ENCODE measurements around the gene VPS41. TPM values are rescaled to one million over a fixed set of nuclear protein-coding genes. Genes with fewer than 3 reads are reported as not detected.

Gene VPS41
- polyA plus RNA-seq, 1 of the 3 experiments (the other 2 are of a cell fraction), result 20.4 TPM

DNA sequence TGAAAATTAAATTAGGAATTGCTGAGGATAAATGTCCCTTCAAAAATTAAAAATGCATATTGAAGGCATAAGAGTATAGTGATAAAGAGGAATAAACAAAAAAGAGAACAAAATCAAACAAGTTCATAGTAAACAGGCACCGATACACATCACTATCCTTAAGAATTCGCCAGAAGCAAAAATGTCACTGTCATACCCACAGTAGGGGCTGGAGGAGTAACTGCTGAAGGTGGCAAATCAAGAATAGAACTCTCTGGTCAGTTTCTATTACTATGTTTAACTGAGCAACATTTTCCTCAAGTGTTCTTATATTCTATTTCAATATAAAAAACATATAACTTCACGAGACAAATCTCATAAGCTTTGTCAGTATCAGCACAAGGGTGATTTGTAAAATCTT is 84.0 kb downstream of the VPS41 start:
- H3K27ac ChIP-seq (ENCODE audit: low read depth in 2 of 2, low read length in 1 of 2), result no peak overlapping the region
- H3K4me2 ChIP-seq, result no peak overlapping the region
- 96% methylated on average over 3 of the region's 3 CpGs for WGBS (ENCODE audit: low lambda C conversion rate)
- no peaks in the 10 kb centered on the region for H3F3A ChIP-seq (replicated peaks; ENCODE audit: insufficient read depth)
- no peak overlapping the region for H2AFZ ChIP-seq (ENCODE audit: low read depth)
- peaks cover 0 to 8% of the 10 kb centered on the region in 2 experiments; a peak in 2 of 4 replicates for H3K4me1 ChIP-seq (ENCODE audit: control insufficient read depth in 1 of 2, insufficient read depth in 2 of 2, low read depth in 1 of 2, low read length in 1 of 2)
- H3K4me3 ChIP-seq (ENCODE audit: low read depth in 2 of 2, low read length in 1 of 2), result no peak overlapping the region
- TF ChIP-seq, protein P1, sequence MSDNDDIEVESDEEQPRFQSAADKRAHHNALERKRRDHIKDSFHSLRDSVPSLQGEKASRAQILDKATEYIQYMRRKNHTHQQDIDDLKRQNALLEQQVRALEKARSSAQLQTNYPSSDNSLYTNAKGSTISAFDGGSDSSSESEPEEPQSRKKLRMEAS (IDR thresholded peaks at IDR 0.05; ENCODE audit: low read depth), result no peak
- TF ChIP-seq YY1 (IDR thresholded peaks at IDR 0.05; ENCODE audit: low read depth) (no peak), NRF1 (IDR thresholded peaks at IDR 0.05; ENCODE audit: low read depth, low read length) (no peak), GATA2 (CRISPR knock-in tag; IDR thresholded peaks at IDR 0.05) (no peak), GABPA (IDR thresholded peaks at IDR 0.05; ENCODE audit: low read depth) (no peak), RCOR1 (IDR thresholded peaks at IDR 0.05; ENCODE audit: low read length) (no peak), JUND (IDR thresholded peaks at IDR 0.05) (no peak), RFX5 (IDR thresholded peaks at IDR 0.05; ENCODE audit: low read length) (no peak), RXRA (IDR thresholded peaks at IDR 0.05; ENCODE audit: borderline replicate concordance, low read depth) (no peak), ELF1 (IDR thresholded peaks at IDR 0.05) (no peak), EZH2phosphoT487 (IDR thresholded peaks at IDR 0.05; ENCODE audit: borderline replicate concordance, low read depth) (no peak), FOXM1 (IDR thresholded peaks at IDR 0.05; ENCODE audit: low read depth) (no peak), MXI1 (IDR thresholded peaks at IDR 0.05; ENCODE audit: low read depth, low read length) (no peak), FOSL2 (IDR thresholded peaks at IDR 0.05; ENCODE audit: borderline replicate concordance, low read depth) (no peak), TAF1 (IDR thresholded peaks at IDR 0.05; ENCODE audit: borderline replicate concordance, low read depth, low read length) (no peak), NFIC (IDR thresholded peaks at IDR 0.05; ENCODE audit: borderline replicate concordance) (no peak), RAD21 (IDR thresholded peaks at IDR 0.05; ENCODE audit: low read length) (no peak)
- TF ChIP-seq, protein P2, sequence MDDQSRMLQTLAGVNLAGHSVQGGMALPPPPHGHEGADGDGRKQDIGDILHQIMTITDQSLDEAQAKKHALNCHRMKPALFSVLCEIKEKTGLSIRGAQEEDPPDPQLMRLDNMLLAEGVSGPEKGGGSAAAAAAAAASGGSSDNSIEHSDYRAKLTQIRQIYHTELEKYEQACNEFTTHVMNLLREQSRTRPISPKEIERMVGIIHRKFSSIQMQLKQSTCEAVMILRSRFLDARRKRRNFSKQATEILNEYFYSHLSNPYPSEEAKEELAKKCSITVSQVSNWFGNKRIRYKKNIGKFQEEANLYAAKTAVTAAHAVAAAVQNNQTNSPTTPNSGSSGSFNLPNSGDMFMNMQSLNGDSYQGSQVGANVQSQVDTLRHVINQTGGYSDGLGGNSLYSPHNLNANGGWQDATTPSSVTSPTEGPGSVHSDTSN (IDR thresholded peaks at IDR 0.05), result no peak
- TF ChIP-seq, protein P3, sequence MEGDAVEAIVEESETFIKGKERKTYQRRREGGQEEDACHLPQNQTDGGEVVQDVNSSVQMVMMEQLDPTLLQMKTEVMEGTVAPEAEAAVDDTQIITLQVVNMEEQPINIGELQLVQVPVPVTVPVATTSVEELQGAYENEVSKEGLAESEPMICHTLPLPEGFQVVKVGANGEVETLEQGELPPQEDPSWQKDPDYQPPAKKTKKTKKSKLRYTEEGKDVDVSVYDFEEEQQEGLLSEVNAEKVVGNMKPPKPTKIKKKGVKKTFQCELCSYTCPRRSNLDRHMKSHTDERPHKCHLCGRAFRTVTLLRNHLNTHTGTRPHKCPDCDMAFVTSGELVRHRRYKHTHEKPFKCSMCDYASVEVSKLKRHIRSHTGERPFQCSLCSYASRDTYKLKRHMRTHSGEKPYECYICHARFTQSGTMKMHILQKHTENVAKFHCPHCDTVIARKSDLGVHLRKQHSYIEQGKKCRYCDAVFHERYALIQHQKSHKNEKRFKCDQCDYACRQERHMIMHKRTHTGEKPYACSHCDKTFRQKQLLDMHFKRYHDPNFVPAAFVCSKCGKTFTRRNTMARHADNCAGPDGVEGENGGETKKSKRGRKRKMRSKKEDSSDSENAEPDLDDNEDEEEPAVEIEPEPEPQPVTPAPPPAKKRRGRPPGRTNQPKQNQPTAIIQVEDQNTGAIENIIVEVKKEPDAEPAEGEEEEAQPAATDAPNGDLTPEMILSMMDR (IDR thresholded peaks at IDR 0.05), result no peak
- H3K9me3 ChIP-seq, result no peaks in the 10 kb centered on the region; the same call in 1 of the 2 replicates
- H3K36me3 ChIP-seq (replicated peaks in 1 of 2; ENCODE audit: control insufficient read depth in 1 of 2, insufficient read depth in 2 of 2, low read length in 1 of 2), result peaks cover 5 to 14% of the 10 kb centered on the region in 2 experiments
- no peaks in the 10 kb centered on the region for H3K9me2 ChIP-seq
- no peaks in the 10 kb centered on the region for H3K27me3 ChIP-seq (ENCODE audit: insufficient read depth)
- DNase-seq, result no peak
- H3K9ac ChIP-seq, result no peak overlapping the region
- ChIA-PET CTCF (interaction anchor here (1.1 to 2.0 kb wide), 2 partner anchors 10 to 17 kb away, joined by 4 to 7 read pairs; no protein-coding TSS in a partner anchor), POLR2A (no interaction called here)
- no peaks in the 10 kb centered on the region for H3K79me2 ChIP-seq (ENCODE audit: insufficient read depth)
- no peaks in the 10 kb centered on the region for H4K20me1 ChIP-seq (ENCODE audit: insufficient read depth)
